HG03520 (cell line): ENCODE measurements around the gene IRF1.
"Not testable (repeated sequence)": the region's sequence is repeated elsewhere in the genome, so short reads cannot be mapped to it uniquely, and the experiment has no call there.

Source experiments
- ATAC-seq: cut with Tn5 transposase; IDR thresholded peaks from one replicate; pipeline ENCODE4 v1.9.1; 2021; ENCODE audit warnings: mild to moderate bottlenecking, moderate library complexity; ENCODE audit not compliant: unreplicated experiment

The IRF1 gene

DNA sequence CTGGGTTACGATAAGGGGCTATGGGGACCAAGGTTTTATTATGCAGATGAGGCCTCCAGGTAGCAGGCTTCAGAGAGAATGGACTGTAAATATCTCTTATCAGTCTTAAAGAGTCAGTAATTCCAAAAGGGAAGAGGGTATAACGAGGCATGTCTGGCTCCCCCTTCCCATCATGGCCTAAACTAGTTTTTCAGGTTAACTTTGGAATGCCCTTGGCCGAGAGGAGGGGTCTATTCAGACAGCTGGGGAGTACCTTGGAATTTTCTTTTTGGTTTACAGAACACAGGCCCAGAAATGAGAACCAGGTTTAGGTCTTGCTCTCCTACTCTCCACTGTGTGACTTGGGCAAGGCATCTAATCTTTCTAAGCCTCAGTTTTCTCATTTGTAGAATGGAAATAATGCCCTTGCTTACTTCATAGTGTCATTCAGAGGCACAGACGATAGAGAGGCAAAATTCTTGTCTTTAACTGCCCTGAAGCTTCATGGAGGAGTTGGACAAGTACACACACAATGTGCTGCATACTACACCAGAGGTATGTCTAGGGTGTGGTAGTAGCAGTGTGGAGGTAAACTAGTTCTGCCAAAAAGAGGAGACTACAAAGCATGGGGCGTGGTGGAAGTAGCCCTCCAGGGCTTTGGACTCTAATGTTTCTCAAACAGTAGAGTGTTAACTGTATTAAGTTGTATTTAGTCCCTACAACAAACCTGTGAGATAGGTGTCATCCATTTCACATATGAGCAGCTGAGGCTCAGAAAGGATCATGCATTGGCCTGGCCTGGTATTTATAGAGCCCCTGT, 45.5 kb downstream of the IRF1 start:
- ATAC-seq, result no peak

DNA sequence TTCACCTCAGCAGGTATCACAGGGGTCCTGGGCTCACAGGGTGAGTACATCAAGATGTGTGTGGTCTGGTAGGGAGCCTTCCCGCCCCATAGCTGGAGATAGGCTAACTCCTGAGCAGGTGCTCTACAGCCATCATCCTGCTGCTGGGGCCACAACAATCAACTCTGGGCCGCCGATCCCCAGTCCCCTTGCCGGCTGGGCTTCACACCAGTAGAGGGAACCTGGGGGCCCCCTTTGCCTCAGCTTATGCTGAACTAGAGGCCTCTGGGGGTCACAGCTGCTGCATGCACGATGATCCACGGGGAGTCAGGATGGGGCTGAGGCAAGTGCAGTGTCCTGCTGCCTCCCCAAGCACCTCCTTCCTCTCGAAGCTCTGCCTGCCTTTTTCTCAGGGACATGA, 46.5 kb downstream of the IRF1 start:
- ATAC-seq, result no peak

- ATAC-seq, result no peak
These were observed 51.0 kb downstream of the IRF1 start for GRCh38 chr5:132439521-132440089.

DNA sequence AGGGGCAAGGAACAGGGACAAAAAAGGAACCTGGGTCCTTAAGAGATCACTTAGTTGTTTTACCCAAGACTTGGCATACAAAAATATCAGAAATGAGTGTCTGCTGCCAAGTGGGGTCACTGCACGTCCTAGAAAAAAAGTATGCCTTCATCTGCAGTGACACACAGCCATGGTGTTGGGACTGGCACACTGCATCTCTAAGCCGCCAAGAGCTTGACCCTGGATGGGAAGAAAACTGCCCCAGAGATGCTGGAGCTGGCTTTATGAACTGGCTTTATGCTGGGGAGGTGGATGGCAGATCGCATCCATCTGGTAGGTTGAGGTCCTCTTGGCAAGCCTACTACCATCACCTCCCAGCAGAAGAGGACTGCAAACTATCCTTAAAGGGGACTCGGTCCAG, 51.7 kb downstream of the IRF1 start:
- ATAC-seq, result no peak

- ATAC-seq, result not testable (repeated sequence)
These were observed 52.3 kb downstream of the IRF1 start for GRCh38 chr5:132438267-132438645.

DNA sequence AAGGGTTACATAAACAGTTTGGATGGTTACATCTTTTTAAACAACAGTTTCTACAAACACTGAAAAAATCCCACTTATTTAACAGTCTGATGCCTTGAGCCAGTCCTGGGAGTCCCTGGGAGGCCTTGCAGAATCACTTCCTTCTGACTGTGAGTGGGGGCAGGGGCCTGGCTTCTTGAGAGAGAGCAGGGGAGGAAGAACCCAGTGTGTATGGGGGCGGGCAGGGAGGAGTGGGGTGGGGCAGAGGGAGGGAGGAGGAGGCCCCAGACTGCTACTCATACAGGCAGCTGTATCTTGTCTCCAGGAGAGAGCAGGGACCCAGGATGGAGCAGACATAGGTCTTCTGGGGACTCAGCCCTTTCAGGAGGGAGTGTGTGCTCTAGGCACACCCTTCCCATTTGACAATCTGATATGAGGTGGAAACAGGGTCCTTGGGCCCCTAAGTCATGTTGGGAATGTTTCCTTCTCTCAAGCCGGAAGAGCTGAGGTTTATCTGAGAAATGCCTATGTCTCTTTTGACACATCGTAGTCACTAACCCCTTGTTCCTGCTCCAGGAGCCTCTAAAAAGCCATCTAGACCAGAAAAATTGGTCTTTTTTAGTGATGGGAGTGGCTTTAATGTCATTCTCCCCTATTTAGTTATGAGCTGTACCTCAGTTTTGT, 52.8 kb downstream of the IRF1 start:
- ATAC-seq, result peak; percentile 81

DNA sequence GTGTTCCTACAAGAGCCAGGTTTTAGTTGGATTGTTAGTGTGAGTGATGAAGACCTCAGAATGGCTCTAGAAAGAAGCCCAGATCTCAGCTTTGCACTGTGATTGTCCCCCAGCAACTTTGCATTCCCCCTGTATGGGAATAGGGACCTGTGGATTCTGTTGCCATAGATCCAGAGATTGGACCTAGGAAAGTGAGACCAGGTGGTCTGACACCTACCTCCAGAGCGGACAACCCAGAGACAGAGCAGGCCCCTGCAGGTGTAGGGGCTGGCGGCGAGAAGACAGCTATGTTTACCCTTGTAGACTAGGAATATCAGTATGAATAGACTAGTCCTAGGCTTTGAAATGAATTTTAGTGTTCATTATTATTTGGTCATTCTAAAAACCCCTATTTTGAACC, 53.6 kb downstream of the IRF1 start:
- ATAC-seq, result no peak

- ATAC-seq, result no peak
These were observed 54.7 kb downstream of the IRF1 start for GRCh38 chr5:132435886-132436285.

DNA sequence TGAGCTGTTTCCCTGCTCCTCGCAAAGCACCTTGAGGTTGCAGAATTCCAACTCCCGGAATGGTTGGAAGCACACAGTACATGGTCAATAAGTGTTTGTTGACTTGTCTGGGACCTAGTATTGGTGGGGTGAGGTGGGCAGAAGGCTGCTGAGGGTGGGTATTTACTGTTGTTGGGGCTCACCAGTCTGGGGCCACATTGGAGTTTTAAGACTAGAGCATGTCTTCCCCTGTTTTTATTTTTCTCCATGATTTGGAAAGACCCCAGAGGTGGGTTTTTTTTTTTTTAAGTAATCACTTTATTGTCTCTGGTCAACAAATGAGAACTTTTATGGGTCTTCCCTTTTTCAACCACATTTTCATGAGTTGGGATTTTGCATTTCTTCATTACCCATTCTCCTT, 55.1 kb downstream of the IRF1 start:
- ATAC-seq, result no peak

DNA sequence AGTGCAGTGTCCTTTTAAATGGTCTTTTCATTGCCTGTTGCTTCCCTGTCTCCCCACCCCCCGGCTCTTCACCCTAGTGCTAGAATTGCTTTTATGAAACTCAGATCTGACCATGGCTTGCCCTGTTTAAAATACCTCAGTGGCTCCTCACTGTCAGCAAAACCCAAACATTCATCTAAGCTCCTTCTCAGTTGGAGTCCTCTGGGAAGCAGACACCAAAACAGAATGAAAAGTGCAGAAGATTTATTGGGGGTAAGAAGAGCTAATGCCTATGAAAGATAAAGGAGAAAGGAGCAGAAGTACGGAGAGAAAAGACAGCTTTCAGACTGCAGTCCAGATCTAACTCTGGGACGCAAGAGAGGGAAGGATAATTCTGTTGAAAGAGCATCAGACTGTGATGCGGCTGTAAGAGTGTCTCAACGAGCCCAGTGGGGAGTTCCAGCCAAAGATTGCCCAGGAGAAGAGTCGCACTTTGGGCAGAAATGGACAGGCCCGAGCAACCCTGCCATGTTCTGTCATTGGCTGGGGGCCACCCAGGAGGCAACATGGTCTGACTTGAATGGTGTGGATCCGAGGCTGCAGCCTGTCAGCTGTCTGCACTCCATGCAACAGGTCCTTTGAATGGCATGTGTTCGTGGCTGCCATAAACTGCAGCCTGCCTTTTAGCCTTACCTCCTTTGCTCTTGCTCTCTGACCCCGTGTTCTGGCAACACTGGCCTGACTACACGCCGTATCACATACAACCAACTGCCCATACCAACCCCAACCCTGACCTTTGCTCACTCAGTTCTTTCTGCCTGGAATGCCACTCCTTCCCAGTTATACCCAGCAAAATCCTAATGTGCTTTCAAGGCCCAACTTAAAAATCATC, 55.9 kb downstream of the IRF1 start:
- ATAC-seq, result no peak

DNA sequence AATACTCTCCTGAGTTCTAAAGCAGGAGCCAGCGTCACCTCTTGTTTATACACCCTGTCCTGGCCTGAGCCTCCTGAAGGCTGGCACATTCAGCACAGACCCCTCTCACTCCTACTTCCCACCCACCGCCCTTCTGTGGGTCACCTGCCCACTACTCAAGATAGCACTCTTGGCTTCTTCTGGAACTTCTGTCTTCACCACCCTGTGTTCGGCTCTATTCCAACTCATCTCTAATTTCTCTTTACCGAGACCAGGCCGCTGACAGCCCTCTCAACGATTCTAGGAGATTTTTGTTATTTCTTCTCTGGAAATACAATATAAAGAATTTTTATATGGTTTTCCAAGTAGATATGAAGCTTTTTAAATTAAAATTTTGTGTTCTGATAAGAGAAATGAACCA, 57.4 kb downstream of the IRF1 start:
- ATAC-seq, result no peak

GRCh38 chr5:132431632-132432031, 58.9 kb downstream of the IRF1 start:
- ATAC-seq, result no peak
